T-helper 1 cell treated with Interleukin-12 subunit alpha and Interleukin-12 subunit beta and Interleukin-4 antibody, amounts not matched to agents 30 ng/mL and 1 ng/mL, for 36 hours (primary cell): Measurements from ENCODE around the gene BATF3. TPM values are rescaled to one million over a fixed set of nuclear protein-coding genes. Genes with fewer than 3 reads are reported as not detected.
"Not testable (repeated sequence)": the region's sequence is repeated elsewhere in the genome, so short reads cannot be mapped to it uniquely, and the experiment has no call there.

Experiments
- intact Hi-C: fragments of 100-400 bp; cut with micrococcal nuclease; formaldehyde crosslinking; loops from one replicate; pipeline ENCODE4 v1.15.1; 2024
- total RNA-seq: library from RNA; stranded (reverse); gene quantifications from 2 replicates; pipeline ENCODE4 v1.2.3, GENCODE V29; 2022

BATF3 gene, protein sequence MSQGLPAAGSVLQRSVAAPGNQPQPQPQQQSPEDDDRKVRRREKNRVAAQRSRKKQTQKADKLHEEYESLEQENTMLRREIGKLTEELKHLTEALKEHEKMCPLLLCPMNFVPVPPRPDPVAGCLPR
- total RNA-seq = 65.8 and 75.3 TPM in 2 replicates

DNA sequence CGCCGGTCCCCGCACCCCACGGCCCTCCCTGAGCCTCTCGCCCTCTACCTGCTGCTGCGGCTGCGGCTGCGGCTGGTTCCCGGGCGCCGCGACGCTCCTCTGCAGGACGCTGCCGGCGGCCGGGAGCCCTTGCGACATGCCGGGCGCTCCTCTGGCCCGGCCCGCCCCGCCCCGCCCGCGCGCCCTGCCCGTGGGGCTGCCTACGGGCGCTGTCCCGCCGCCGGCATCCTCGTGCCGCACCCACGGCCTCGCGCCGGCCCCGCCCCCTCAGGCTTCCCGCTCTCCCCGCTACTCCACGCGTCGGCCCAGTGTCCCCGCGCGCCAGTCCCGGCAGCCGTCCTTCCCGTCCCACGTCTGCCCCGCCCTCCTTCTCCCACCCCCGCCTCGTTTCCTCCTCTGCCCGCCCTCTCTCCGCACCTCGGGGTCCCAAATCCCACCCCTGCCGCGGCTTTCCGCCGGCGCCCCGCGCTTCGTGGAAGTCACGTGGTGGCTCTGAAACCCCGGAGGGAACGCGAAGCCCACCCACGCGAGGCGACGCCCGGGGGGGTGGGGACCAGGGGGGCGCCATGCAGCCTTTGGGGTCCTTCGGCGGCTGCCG lies at the start of gene BATF3:
Gene BATF3, minus strand, starts transcription at position 216 of the 598 bp plus-strand sequence. Its CDS starts 78 bp downstream, at position 138.
- intact Hi-C loops = loop anchor here (1.0 to 2.0 kb wide), 9 partner anchors 34 to 296 kb away; partner anchors contain the start of genes ATF3, NSL1 and TATDN3

DNA sequence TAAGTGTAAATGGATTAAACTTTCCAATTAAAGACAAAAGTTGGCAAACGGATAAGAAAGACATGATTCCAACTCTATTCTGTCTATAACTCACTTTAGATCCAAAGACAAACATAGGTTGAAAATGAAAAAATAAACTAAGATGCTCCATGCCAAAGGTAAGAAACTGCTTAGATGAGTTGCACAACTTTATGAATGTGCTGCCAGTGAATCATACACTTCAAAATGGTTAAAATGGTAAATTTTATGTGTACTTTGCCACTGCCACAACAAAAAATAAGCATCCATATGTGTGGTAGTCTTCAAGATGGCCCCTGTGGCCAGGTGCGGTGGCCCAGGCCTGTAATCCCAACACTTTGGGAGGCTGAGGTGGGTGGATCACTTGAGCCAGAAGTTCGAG lies 46.9 kb upstream of the BATF3 start:
- intact Hi-C loops = no loop called here

DNA sequence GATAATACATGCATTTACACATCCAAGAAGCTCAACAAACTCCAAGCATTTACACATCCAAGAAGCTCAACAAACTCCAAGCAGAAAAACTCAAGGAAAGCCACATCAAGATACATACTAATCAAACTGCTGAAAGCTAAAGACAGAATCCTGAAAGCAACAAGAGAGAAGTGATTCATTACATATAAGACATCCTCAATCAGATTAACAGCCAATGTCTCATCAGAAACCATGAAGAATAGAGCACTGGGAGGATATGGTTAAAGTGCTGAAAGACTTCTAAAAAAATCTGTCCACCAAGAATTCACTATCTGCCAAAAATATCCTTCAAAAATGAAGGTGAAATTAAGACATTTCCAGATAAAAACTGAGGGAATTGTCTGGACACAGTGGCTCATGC lies 45.7 kb upstream of the BATF3 start:
- intact Hi-C loops = no loop called here

DNA sequence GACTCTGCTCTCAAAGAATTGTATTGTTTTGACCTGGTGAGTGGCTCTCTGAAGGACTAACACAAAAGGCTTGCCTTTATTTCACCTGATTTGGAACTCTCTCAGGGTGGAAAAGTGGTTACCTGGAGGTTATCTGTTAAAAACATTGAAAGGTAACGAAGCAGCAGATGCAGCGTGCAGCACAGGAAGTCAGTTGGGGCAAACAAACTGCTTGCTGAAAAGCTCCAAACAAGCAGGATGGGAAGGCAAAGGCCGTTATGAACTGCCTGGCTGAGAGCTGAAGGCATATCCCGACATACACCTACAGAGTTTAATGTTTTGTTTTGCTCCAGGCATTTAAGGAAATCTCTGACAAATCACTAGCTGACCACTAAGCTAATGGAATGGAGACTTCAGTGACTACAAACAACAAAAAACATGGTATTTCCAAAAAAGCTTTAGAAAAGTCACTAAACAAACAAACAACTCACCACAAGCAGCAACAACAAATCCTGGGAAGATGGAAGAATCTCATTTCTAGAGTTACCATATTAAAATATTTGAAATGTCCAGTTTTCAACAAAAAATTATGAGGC lies 44.3 kb upstream of the BATF3 start:
- intact Hi-C loops = no loop called here

DNA sequence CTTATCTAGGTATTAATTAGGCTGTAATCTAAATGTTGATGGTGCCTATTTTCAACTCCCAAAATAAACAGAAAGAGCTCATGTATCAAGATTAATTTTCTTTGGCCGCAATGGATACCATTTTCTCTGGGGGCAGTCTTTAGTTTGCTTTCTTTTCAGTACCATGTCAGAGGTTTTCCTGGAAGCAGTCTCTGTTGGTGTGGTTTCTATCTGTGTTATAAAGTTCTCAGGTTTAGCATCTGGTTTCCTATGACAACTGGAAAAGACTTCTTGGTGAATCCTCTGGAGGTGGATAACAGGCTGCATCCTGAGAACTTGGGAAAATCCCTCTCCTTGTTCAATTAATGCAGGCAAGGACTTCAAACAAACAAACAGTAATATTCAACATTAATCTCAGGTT lies 38.7 kb upstream of the BATF3 start:
- intact Hi-C loops = loop anchor here (1.0 to 2.0 kb wide), 2 partner anchors 11 to 16 kb away; no protein-coding TSS in a partner anchor

DNA sequence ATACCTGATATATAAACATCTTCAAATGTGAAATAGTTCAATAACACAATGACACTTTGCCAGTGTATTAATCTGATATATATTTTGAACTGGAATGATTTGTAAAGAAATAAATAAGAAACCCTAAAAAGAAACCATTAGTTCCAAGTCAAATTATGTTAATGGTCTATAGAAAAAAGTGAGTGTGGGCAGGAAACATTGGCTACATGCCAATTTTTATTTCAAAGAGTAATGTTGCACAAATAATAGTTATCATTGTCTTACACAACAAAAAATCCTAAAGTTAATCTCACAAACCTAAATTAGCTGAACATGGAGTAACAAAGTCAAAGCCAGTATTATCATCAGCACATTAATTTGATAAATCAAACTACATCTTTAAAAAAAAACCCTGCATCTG lies 37.9 kb upstream of the BATF3 start:
- intact Hi-C loops = no loop called here

DNA sequence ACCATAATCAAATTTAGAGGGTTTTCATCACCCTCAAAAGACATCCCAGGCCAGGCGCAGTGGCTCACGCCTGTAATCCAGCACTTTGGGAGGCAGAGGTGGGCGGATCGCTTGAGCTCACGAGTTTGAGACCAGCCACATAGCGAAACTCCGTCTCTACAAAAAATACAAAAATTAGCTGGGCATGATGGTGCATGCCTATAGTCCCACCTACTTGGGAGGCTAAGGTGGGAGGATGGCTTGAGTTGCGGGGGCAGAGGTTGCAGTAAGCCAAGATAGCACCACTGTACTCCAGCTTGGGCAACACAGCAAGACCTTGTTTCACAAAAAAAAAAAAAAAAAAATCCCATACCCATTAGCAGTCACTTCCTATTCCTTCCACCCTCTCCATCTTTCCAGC lies 33.5 kb upstream of the BATF3 start:
- intact Hi-C loops = no loop called here

DNA sequence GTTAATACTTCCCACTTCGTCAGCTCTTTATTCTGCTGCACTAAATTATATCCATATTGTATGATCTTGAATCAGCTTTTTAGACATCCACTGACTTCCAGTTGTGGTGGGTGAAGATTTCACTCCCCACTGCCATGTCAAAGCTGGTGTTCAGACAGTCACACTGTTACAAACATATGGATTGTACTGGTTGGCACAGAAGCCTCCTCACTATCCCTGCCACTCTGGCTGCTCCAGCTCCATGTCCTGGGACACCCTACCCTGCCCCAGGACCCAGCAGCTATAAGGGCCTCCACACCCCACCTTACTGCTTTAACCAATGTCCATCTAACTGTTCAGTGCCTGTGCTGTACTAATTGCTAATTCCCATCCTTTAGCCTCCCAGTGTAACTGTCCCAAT lies 32.0 kb upstream of the BATF3 start:
- intact Hi-C loops = no loop called here

DNA sequence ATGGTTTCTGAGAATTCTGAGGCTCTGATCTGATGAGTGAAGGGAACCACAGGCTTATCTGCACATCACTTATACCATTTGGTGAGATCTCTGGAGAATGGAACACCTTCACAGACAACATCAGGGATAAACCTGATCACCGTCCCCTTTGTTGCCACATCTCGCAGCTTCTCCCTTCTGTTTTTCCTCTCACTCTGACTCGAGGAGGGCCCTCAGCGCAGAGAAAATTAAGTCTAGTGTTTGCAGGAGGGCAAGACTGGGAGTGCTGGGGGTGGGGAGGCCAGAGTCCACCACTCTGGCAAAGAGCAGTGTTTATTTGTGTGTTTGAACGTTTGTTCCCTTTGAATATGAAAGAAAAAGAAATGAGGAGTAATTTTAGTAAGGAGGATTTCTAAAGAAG lies 29.0 kb upstream of the BATF3 start:
- intact Hi-C loops = no loop called here

DNA sequence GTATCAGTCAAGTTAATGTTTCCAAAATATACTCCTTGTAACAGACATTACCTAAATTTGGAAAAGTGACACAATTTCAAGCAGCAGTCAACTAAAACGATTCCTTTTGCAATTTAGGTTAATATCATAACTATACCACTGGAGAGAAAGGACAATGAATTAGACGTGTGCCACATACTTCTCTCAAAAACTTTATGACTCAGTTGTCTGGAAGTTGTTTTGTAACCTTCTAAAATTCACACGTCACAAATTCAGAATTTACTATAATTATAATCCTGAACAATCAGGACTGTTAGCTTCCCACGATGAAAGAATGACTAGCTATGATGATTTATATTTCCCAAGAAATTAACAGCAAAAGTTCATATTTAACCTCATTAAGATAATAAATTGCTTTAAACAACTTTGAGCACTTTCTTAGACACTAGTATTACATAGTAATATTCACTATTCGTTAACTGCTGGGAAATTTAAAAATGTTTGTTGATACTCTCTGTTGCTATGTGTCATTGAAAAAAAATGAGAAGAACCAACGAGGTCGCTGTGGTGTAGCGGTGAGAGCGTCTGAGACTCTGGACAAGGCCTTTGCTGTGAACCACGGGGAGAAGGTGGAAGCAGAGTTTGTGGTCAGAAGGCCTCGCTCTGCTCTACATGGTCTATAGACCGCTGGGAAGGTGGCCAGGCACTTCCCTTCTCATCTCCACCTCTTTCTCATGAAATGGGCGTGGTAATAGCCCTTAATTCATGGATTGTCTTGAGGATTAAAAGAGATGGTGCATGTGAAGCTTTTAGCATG lies 27.9 kb upstream of the BATF3 start:
- intact Hi-C loops = no loop called here

DNA sequence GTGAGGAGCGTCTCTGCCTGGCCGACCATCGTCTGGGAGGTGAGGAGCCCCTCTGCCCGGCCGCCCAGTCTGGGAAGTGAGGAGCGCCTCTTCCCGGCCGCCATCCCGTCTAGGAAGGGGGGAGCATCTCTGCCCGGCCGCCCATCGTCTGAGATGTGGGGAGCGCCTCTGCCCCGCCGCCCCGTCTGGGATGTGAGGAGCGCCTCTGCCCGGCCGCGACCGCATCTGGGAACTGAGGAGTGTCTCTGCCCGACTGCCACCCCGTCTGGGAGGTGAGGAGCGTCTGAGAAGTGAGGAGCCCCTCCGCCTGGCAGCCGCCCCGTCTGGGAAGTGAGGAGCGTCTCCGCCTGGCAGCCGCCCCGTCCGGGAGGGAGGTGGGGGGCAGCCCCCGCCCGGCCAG lies 25.0 kb upstream of the BATF3 start:
- intact Hi-C loops = not testable (repeated sequence)

DNA sequence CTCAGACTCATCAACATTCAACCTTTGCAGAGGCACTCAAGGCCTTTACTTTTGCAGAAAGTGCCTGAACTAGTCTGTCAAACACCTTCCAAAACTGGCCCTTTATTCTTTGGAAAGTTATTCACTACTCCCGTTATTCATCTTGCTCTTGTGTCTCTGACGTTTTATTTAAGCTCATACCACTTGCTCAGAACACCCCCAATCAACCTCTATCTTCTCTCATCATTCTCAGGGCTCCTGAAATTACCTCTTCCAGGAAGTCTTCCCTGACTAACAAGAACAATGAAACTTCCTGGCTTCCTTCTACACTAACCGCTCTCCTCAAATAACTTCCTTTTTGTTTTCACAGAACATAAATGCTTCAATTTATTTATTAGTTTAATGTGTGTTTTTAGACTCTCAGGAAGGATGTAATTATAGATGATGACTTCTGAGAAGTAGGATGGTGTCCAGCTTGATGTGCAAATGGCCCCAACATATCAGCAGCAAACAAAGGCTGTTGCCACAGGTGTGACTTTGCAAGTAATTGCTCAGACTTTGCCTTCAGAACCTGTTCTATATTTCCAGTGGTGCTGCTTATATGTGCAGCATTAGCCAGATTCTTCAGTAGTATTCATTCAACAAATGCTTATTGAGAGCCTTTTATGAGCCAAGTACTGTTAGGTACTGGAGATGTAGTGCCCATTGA lies 22.8 kb upstream of the BATF3 start:
- intact Hi-C loops = loop anchor here (1.0 to 2.0 kb wide), 2 partner anchors 16 to 47 kb away; no protein-coding TSS in a partner anchor

DNA sequence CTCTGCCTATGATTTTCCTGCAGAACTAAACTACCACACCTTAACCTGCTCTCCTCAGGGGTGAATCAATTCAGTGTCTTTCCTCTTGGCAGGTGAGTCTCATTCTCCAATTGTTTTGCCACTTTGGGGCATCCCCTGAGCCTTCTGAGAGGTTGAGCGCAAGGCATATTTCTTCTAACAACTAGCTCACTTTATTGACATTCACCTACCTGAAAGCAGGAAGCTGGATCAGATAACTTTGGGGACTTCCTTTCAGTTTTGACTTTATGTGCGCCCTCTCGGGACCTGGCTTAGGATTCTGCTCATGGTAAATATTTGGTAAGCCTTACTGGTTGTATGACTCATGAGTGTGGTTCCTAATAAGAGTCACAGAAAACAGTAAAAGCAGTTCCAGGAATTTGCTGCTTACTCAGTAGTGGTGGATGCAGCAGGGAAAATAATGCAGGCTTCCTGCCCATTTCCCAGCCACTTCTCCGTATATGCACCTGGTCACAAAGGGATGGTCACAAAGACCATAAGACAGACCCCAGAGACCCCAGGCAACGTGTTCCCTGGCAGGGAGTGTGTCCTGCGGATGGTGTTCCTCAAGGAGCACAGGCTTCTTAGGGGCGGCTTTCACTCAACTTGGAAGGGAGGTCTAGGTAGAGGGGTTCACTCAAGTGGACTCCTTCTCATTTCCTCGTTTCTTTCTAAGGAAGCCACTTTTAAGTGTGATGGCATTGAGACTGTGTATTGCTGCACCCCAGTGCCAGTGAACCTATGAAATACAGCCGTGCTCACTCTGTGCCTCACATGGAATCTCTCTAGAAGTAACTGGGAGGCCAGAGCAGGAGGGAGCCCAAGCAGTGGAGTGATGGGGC lies 22.0 kb upstream of the BATF3 start:
- intact Hi-C loops = loop anchor here (1.0 to 2.0 kb wide), 5 partner anchors 9 to 48 kb away; no protein-coding TSS in a partner anchor

DNA sequence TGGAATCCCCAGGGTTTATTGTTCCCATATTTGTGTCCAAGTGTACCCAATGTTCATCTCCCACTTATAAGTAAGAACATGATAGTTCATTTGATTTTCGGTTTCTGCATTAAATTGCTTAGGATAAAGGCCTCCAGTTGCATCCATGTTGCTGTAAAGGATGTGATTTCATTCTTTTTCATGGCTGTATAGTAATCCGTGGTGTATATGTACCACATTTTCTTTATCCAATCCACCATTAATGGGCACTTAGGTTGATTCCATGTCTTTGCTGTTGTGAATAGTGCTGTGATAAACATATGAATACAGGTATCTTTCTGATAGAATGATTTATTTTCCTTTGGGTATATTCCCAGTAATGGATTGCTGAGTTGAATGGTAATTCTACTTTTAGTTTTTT lies 20.0 kb upstream of the BATF3 start:
- intact Hi-C loops = loop anchor here (2.0 kb wide), 1 partner anchor 33 kb away; no protein-coding TSS in a partner anchor

DNA sequence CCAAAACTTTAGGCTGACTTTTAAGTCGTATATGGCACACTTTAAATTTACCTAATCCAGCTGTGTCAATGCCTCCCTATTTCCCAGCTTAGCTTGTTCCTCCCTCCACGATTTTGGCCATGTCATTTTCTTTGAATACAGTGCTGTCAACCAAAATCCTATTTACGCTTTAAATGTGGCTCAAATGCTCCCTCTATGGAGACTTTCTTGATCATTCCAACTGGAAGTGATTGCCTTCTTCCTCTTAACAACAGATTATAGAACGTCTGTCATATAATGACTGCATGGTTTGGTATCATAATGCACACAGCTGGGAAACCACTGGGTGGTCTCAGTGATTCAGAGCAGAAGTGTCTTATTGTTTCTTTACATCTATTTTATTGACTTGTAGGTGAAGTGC lies 18.9 kb upstream of the BATF3 start:
- intact Hi-C loops = no loop called here

DNA sequence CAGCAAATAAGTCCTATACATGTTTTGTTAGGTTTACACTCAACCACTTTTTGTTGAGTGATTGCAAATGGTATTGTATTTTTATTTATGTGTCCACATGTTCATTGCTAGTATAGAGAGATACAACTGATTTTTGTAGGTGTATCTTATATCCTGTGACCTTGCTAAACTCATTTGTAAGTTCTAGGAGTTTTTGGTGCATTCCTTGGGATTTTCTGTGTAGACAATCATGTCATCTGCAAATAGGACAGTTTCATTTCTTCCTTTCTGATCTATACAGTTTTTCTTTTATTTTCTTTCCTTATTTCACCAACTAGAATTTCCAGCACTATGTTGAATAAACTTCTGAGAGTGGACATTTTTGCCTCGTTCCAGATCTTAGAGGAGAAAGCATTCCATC lies 16.5 kb upstream of the BATF3 start:
- intact Hi-C loops = no loop called here

DNA sequence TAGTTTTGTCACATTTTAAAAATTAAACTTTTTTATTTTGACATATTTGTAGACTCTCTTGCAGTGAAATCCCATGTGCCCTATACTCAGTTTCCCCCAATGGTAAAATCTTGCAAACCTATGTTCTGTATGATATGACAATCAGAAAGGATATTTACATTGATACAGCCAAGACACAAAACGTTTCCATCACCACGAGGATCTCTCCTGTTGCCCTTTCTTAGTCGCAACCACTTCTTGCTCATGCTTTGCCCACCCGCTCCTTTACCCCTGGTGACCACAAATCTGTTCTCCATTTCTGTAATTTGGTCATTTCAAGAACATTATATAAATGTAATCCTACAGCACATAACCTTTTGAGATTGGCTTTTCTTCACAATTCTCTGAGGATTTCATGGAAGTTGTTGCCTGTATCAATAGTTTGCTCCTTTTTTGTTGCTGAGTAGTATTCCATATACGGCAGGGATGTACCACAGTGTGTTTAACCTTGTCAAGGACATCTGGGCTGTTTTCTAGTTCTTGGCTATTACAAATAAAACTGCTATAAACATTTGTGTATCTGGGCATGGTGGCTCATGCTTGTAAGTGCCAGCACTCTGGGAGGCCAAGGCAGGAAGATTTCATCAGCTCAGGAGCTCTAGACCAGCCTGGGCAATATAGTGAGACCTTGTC lies 14.0 kb upstream of the BATF3 start:
- intact Hi-C loops = no loop called here

DNA sequence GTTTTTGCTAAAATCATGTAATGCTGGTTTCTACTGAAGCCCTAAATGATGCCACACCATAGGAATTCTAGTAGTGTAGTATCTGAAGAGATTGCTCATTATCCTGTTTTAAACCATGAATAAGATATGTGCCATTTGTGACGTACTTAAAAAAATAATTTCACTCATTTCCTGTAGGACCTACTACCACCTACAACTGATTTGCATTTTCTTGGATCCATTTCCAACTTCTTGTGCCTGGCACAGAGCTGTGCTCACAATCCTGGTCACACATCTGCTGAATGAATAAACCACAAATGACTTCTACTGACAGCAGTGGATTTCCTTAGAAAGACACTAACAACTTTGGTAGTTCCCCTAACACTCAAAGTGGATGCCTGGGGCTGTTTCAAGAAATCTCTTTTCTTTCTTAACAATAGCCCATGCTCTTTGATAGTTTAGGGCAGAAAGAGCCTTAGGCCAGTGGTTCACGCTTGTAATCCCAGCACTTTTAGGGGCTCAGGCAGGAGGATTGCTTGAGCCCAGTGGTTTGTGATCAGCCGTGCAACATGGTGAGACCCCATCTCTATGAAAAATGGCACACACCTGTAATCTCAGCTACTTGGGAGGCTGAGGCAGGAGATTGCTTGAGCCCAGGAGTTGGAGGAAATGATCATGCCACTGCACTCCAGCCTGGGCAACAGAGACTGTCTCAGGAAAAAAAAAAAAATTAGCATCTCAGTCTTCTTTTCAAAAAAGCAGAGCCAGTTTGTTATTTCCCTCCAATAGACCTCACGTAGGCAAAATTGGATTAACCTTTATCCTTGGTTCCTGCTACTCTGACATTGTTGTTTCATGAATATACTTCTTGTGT lies 13.0 kb upstream of the BATF3 start:
- intact Hi-C loops = loop anchor here (1.0 kb wide), 1 partner anchor 9 kb away; no protein-coding TSS in a partner anchor

DNA sequence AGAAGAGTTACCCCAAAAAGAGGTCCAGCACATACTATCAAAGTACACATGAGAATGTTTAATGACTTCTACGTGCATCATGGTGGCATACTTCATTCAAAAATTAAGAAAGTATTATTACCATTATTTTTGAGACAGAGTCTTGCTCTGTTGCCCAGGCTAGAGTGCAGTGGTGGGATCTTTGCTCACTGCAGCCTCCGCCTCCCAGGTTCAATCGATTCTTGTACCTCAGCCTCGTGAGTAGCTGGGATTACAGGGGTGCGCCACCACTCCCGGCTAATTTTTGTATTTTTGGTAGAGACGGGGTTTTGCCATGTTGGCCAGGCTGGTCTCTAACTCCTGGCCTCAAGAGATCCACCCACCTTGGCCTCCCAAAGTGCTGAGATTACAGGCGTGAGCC lies 12.3 kb upstream of the BATF3 start:
- intact Hi-C loops = loop anchor here (1.0 kb wide), 2 partner anchors 9 to 11 kb away; no protein-coding TSS in a partner anchor
